ENCODE results near the gene FGF1. TPM values are rescaled to one million over a fixed set of nuclear protein-coding genes. Genes with fewer than 3 reads are reported as not detected.

Gene FGF1
- total RNA-seq, 1 experiment from 2014 or later = 3.2 TPM

DNA sequence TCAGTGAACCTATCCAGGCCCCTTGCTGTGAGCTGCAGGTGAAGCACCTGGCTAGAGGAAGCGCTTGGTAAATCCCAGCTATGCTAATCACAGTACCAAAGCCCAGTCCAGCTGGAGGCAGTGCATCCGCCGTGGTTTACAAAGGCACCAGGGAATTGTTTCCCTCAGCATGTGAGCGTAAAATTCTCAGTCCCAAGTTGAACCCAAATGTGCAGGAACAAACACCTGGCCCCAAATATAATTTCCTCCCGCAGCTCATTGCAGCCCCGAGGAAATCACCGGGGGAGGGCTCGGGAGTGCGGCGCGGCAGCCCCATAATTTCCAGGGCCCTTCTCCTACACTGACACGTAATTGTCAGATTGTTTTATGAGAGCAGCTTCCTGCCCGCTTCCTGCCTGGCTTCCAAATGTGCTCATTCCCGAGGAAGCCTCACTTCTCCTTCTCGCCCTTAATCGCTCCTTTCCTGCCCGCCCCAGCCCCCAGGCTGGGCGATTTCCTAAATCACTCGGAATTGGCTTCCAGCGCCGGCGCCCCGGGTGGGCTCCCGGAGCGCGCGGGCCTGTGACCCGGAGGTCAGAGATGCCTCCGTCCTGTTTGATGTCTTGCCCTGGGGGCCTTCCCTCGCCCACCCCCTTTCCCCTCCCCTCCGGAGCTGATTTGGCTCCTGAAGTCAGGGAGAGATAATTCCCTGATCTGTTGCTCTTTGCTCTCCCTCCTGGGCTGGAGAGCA lies 134.4 kb downstream of the FGF1 start:
- no peak overlapping the region for H2BK15ac ChIP-seq (ENCODE audit: low read depth, low read length)
- no peak overlapping the region for H2BK5ac ChIP-seq (ENCODE audit: insufficient read length, low read length)
- H3K23me2 ChIP-seq (ENCODE audit: insufficient read length, low read depth, low read length, poor library complexity, severe bottlenecking) = peaks cover 5% of the 10 kb centered on the region
- H2AK5ac ChIP-seq (ENCODE audit: insufficient read length, low read length) = no peak overlapping the region
- no peak overlapping the region for H3T11ph ChIP-seq (ENCODE audit: low read length)
- H3K23ac ChIP-seq (ENCODE audit: insufficient read length, low read depth, low read length) = no peak overlapping the region
- H3K4me1 ChIP-seq (ENCODE audit: insufficient read depth, low read length) = peaks cover 6% of the 10 kb centered on the region; the same call in 1 of the 2 replicates
- H4K8ac ChIP-seq (replicated peaks; ENCODE audit: insufficient read length, low read depth, low read length) = no peak overlapping the region
- no peak overlapping the region for H2BK120ac ChIP-seq (ENCODE audit: low read depth, low read length, poor library complexity, severe bottlenecking)
- no peak overlapping the region for H3K18ac ChIP-seq (ENCODE audit: insufficient read length, low read depth, low read length)
- no peaks in the 10 kb centered on the region for H3K79me1 ChIP-seq (ENCODE audit: insufficient read depth, low read depth, low read length, poor library complexity, severe bottlenecking)
- H3K56ac ChIP-seq (ENCODE audit: insufficient read length, low read depth, low read length) = no peak overlapping the region
- TF ChIP-seq CTCF (conservative IDR thresholded peaks at IDR 0.05) = no peak
- H4K20me1 ChIP-seq (ENCODE audit: control insufficient read depth, insufficient read depth, insufficient read length) = no peaks in the 10 kb centered on the region
- no peak overlapping the region for H3K4ac ChIP-seq (ENCODE audit: low read depth, low read length)
- Mint-ChIP-seq H3K4me3 (peak overlapping the region; percentile 66 to 71), H3K27me3 (ENCODE audit: low read depth) (peaks cover 1% of the 10 kb centered on the region; the same call in 1 of the 2 replicates), H3K27ac (peak overlapping the region; percentile 56 to 97 (median 70); a peak in 6 of 7 replicates), H3K9me3 (no peaks in the 10 kb centered on the region; a peak in 1 of 5 replicates), H3K4me1 (peaks cover 24 to 35% of the 10 kb centered on the region in 2 experiments), H3K36me3 (ENCODE audit: insufficient read depth in 1 of 3, low read depth in 3 of 3) (no peaks in the 10 kb centered on the region; a peak in 1 of 7 replicates)
- peak; percentile 82 for DNase-seq
- H3K9me3 ChIP-seq (ENCODE audit: control insufficient read depth, low read depth, low read length) = no peaks in the 10 kb centered on the region
- H3K79me2 ChIP-seq (ENCODE audit: insufficient read depth, low read length) = no peaks in the 10 kb centered on the region
- no peak overlapping the region for H2AFZ ChIP-seq (ENCODE audit: low read length)
- H3K27me3 ChIP-seq (ENCODE audit: insufficient read depth, low read length) = no peaks in the 10 kb centered on the region
- no peak overlapping the region for H4K5ac ChIP-seq (ENCODE audit: insufficient read length, low read depth, low read length)
- 0 out of 2 replicates have a peak overlapping the region, but pooled peaks have one; percentile 24 for H3K14ac ChIP-seq (ENCODE audit: insufficient read depth, low read length)
- peak overlapping the region; percentile 17 for H3K27ac ChIP-seq (ENCODE audit: insufficient read length, low read depth, low read length)
- H3K9ac ChIP-seq (ENCODE audit: extremely low read depth, insufficient read length, low read length) = no peak overlapping the region
- H4K91ac ChIP-seq (ENCODE audit: insufficient read length, low read depth, low read length) = no peak overlapping the region
- H2BK20ac ChIP-seq (ENCODE audit: low read depth, low read length, poor library complexity, severe bottlenecking) = no peak overlapping the region
- WGBS (ENCODE audit: extremely low coverage, insufficient read length, low lambda C conversion rate) = no CpG with 5 or more reads among the region's 31 CpGs
- H2BK12ac ChIP-seq (ENCODE audit: insufficient read length, low read depth, low read length) = no peak overlapping the region
- peak overlapping the region; percentile 62 for H3K4me2 ChIP-seq (ENCODE audit: insufficient read depth, insufficient read length, low read length)
